Neutrophil (primary cell): ENCODE data around the gene GNAS-AS1.

Experiments
- H3K27ac ChIP-seq: fragments of 200-600 bp; sonication (generic); 2 replicates; pipeline ENCODE4 v1.5.1; 2016; ENCODE audit warnings: mild to moderate bottlenecking, moderate library complexity
- H3K27me3 ChIP-seq: fragments of 200-600 bp; sonication (generic); 2 replicates; pipeline ENCODE4 v1.6.0; 2016; ENCODE audit warnings: mild to moderate bottlenecking
- H3K36me3 ChIP-seq: fragments of 200-600 bp; sonication (generic); 2 replicates; pipeline ENCODE4 v1.5.1; 2017
- H3K4me1 ChIP-seq, 2 experiments: fragments of 200-600 bp in 1 of 2; sonication (generic) in 1 of 2; 1 replicate in 1 of 2; 2 replicates in 1 of 2; pipeline versions ENCODE4 v1.5.1 to v1.6.1; 2013 to 2016; ENCODE audit warnings: low read depth in 1 of 2, low read length in 1 of 2, mild to moderate bottlenecking in 1 of 2, moderate library complexity in 1 of 2; ENCODE audit not compliant: control insufficient read depth in 1 of 2, insufficient read depth in 1 of 2
- H3K4me3 ChIP-seq, 2 experiments: fragments of 200-600 bp in 1 of 2; sonication (generic) in 1 of 2; 1 replicate in 1 of 2; 2 replicates in 1 of 2; pipeline ENCODE4 v1.5.1; 2013 to 2016; ENCODE audit warnings: low read depth in 1 of 2, low read length in 1 of 2, mild to moderate bottlenecking in 1 of 2, moderate library complexity in 1 of 2
- H3K9me3 ChIP-seq: fragments of 200-600 bp; sonication (generic); 2 replicates; pipeline ENCODE4 v1.5.1; 2016
- CTCF ChIP-seq: fragments of 200-600 bp; sonication (generic); IDR thresholded peaks from 2 replicates; pipeline ENCODE4 v1.5.1; 2016; ENCODE audit warnings: antibody characterized with exemption

Gene GNAS-AS1

GRCh38 chr20:58877976-58878360 lies 27.3 kb upstream of the GNAS-AS1 start:
- Histone ChIP-seq H3K36me3 (no peaks in the 10 kb centered on the region), H3K27me3 (peaks cover 4% of the 10 kb centered on the region), H3K4me1 (no peaks in the 10 kb centered on the region), H3K9me3 (no peaks in the 10 kb centered on the region), H3K27ac (no peak overlapping the region), H3K4me3 (no peak overlapping the region)
- TF ChIP-seq CTCF = no peak

DNA sequence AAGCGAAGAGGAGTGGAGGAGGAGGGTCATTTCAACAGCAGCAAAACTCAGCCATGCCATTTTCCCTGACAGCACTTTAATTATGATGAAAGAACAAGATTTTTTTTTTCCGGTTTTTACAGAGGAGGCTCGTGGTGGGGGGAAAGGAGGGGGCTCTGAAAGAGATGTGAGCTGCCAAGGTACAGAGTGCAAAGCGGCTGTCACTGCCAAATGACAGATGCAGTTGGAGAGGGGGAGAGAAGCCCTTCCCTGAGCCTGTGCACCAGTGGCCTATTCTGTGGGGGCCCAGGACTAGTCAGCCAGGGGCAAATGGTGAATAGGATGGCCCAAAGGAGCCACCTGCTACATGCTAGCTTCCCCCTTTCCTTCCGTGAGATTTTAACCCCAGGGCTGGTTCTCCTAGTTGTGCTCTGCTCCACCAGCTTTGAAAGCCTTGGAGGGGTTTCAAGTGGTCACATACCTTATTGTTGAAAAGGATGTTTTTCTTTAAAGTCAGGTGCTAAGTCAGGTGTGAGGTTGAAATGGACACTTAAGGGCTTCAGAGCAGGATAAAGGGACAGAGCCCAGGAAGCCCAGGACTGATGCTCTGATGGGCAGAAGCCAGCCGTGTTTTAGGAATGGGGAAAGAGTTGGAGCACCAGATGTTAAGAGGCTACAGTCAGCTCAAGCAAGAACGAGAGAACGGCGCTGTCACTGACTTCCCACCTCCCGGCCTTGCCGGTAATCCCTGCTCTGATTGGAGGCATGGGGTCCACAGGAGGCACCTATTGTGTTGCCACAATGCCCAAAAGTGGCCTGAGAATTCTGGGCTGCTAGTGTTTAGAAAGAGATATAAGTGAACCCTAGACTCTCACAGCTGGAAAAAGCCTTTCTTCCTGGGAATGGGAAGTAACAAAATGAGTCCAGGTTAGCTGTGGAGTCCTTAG lies 26.6 kb upstream of the GNAS-AS1 start:
- Histone ChIP-seq H3K4me3 (no peak overlapping the region), H3K36me3 (no peaks in the 10 kb centered on the region), H3K4me1 (no peaks in the 10 kb centered on the region), H3K9me3 (no peaks in the 10 kb centered on the region), H3K27ac (no peak overlapping the region), H3K27me3 (peaks cover 4% of the 10 kb centered on the region)
- no peak for TF ChIP-seq CTCF

- Histone ChIP-seq H3K36me3 (no peaks in the 10 kb centered on the region), H3K27me3 (peaks cover 7% of the 10 kb centered on the region), H3K27ac (no peak overlapping the region), H3K4me3 (no peak overlapping the region), H3K4me1 (no peaks in the 10 kb centered on the region), H3K9me3 (no peaks in the 10 kb centered on the region)
- TF ChIP-seq CTCF = no peak
Observed at GRCh38 chr20:58876437-58876836, 25.7 kb upstream of the GNAS-AS1 start.

DNA sequence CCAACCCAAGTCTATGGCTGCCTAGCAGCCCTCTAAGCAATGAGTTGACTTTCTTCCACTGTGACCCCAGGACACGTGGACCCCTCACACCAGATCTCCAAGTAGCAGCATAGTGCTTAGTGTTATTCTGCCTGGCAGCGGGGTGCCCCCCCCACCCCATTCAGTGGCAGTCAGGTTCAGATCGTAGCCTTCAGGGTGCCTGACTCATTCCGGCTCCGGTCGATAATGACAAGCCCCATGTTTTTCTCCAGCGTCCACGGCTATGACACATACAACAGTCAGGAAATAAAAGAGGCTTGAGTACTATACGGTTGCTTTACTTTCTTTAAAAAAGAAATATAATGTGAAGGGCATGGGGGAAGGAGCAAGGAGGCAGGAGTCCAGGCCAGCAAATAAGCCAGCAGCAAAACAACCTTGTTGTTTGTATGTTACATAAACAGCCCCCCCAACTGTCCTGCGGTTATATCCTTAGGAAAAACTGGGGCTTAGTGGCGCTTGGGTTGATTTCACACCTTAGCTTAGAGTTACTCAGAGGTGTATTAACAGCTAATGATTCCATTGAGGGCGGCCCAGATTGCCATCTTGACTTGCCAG lies 24.9 kb upstream of the GNAS-AS1 start:
- TF ChIP-seq CTCF = no peak
- Histone ChIP-seq H3K4me1 (no peaks in the 10 kb centered on the region), H3K4me3 (no peak overlapping the region), H3K9me3 (no peaks in the 10 kb centered on the region), H3K27ac (no peak overlapping the region), H3K36me3 (no peaks in the 10 kb centered on the region), H3K27me3 (peaks cover 7% of the 10 kb centered on the region)

GRCh38 chr20:58875111-58875510 lies 24.4 kb upstream of the GNAS-AS1 start:
- Histone ChIP-seq H3K36me3 (no peaks in the 10 kb centered on the region), H3K4me3 (no peak overlapping the region), H3K9me3 (no peaks in the 10 kb centered on the region), H3K4me1 (no peaks in the 10 kb centered on the region), H3K27me3 (peaks cover 5% of the 10 kb centered on the region), H3K27ac (no peak overlapping the region)
- no peak for TF ChIP-seq CTCF
